Loucy (cell line): ENCODE data around the gene DUSP22.

Experiments used
- H2AFZ ChIP-seq: fragments of 200-600 bp; sonication (generic); 2 replicates; pipeline ENCODE4 v1.6.0; 2016; ENCODE audit warnings: antibody characterized with exemption, mild to moderate bottlenecking, low read length, moderate library complexity
- H3F3A ChIP-seq: fragments of 200-600 bp; 2 replicates; pipeline ENCODE4 v1.6.0; 2016; ENCODE audit warnings: antibody characterized with exemption, low read depth, mild to moderate bottlenecking
- H3K27me3 ChIP-seq: fragments of 200-600 bp; sonication (generic); 2 replicates; pipeline ENCODE4 v1.6.1; 2014; ENCODE audit warnings: low read length, mild to moderate bottlenecking; ENCODE audit not compliant: insufficient read depth, poor library complexity, severe bottlenecking
- H3K36me3 ChIP-seq: fragments of 200-600 bp; sonication (generic); 2 replicates; pipeline ENCODE4 v1.6.1; 2016; ENCODE audit warnings: low read length; ENCODE audit not compliant: insufficient read depth
- H3K4me1 ChIP-seq: fragments of 200-600 bp; sonication (generic); 2 replicates; pipeline ENCODE4 v1.5.1; 2014; ENCODE audit warnings: low read length, mild to moderate bottlenecking; ENCODE audit not compliant: insufficient read depth, poor library complexity, severe bottlenecking
- H3K4me2 ChIP-seq: fragments of 200-600 bp; sonication (generic); 2 replicates; pipeline ENCODE4 v1.6.0; 2014; ENCODE audit warnings: antibody characterized with exemption, low read length, low read depth, mild to moderate bottlenecking; ENCODE audit not compliant: poor library complexity, severe bottlenecking
- H3K4me3 ChIP-seq: fragments of 200-600 bp; sonication (generic); 2 replicates; pipeline ENCODE4 v1.5.1; 2014; ENCODE audit warnings: low read length, mild to moderate bottlenecking, mixed read lengths; ENCODE audit not compliant: poor library complexity, severe bottlenecking
- H3K79me2 ChIP-seq: fragments of 200-600 bp; sonication (generic); 2 replicates; pipeline ENCODE4 v1.6.1; 2014; ENCODE audit warnings: low read length; ENCODE audit not compliant: insufficient read depth
- H3K9ac ChIP-seq: fragments of 200-600 bp; sonication (generic); 2 replicates; pipeline ENCODE4 v1.6.0; 2014; ENCODE audit warnings: mild to moderate bottlenecking, low read depth, low read length, moderate library complexity; ENCODE audit not compliant: poor library complexity, severe bottlenecking
- H3K9me2 ChIP-seq: fragments of 200-600 bp; sonication (generic); replicated peaks from 2 replicates; pipeline ENCODE4 v1.6.1; 2016; ENCODE audit warnings: low read depth, low read length, mixed read lengths
- H3K9me3 ChIP-seq: fragments of 200-600 bp; sonication (generic); 2 replicates; pipeline ENCODE4 v1.6.1; 2014; ENCODE audit warnings: mild to moderate bottlenecking, antibody characterized with exemption, low read length, low read depth; ENCODE audit not compliant: insufficient read depth
- H4K20me1 ChIP-seq: fragments of 200-600 bp; sonication (generic); 2 replicates; pipeline ENCODE4 v1.6.0; 2014; ENCODE audit warnings: antibody characterized with exemption, low read length, mild to moderate bottlenecking; ENCODE audit not compliant: insufficient read depth, poor library complexity, severe bottlenecking
- EZH2phosphoT487 ChIP-seq: fragments of 200-600 bp; IDR thresholded peaks from 2 replicates; pipeline ENCODE4 v1.6.1; 2018; ENCODE audit warnings: antibody characterized with exemption, mild to moderate bottlenecking, moderate library complexity, borderline replicate concordance
- TF ChIP-seq, protein P1 (sequence below): fragments of 200-600 bp; sonication (generic); conservative IDR thresholded peaks from 2 replicates; pipeline ENCODE4 v1.5.1; 2014; ENCODE audit warnings: mild to moderate bottlenecking, antibody characterized with exemption, low read length

The DUSP22 gene

DNA sequence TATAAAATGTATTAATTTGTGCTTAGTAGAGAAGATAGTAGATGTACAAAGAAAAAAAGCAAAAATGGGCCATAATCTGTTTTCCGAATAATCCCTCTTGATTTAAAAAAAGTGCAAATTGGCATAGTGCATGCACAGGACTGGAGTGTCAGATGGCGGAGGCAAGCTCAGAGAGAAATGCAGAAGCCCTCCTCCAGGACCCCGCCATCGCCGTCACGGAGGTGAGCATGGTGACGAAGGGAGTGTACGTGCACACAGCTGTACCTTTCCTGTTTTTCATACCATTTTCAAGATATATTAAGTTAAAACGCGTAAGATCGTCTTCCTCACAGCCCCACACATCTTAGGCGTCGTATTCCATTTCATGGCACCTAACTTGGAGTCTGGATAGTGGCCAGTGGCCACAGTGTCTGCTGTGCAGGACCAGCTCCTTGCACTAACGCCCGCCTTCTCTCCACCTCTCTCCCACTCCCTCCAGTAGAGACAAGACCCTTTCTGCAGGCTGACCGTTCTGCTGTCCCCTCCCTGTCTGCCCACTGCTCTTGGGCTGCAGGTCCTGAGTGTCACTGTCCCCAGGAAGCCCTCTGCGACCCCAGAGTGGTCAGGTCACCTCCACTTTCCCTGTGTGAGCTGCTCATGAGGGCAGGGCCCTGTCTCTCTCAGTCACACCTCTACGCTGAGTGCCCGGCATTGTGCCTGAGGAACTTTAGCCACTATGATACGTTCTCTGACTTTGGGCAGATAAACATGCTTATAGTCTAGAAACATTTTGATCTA, 9.8 kb downstream of the DUSP22 start:
- H3K79me2 ChIP-seq: peaks cover 39% of the 10 kb centered on the region
- no peak overlapping the region for H3K9ac ChIP-seq
- no peak overlapping the region for H3K4me3 ChIP-seq
- peaks cover 42% of the 10 kb centered on the region for H3K4me1 ChIP-seq
- TF ChIP-seq EZH2phosphoT487: no peak
- TF ChIP-seq, protein P1, sequence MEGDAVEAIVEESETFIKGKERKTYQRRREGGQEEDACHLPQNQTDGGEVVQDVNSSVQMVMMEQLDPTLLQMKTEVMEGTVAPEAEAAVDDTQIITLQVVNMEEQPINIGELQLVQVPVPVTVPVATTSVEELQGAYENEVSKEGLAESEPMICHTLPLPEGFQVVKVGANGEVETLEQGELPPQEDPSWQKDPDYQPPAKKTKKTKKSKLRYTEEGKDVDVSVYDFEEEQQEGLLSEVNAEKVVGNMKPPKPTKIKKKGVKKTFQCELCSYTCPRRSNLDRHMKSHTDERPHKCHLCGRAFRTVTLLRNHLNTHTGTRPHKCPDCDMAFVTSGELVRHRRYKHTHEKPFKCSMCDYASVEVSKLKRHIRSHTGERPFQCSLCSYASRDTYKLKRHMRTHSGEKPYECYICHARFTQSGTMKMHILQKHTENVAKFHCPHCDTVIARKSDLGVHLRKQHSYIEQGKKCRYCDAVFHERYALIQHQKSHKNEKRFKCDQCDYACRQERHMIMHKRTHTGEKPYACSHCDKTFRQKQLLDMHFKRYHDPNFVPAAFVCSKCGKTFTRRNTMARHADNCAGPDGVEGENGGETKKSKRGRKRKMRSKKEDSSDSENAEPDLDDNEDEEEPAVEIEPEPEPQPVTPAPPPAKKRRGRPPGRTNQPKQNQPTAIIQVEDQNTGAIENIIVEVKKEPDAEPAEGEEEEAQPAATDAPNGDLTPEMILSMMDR: no peak
- H3K9me3 ChIP-seq: no peaks in the 10 kb centered on the region
- peaks cover 6% of the 10 kb centered on the region; the same call in 1 of the 2 replicates for H3K36me3 ChIP-seq
- no peaks in the 10 kb centered on the region for H3F3A ChIP-seq
- no peak overlapping the region for H2AFZ ChIP-seq
- H4K20me1 ChIP-seq: no peaks in the 10 kb centered on the region
- H3K4me2 ChIP-seq: no peak overlapping the region
- no peaks in the 10 kb centered on the region for H3K27me3 ChIP-seq
- no peaks in the 10 kb centered on the region for H3K9me2 ChIP-seq

DNA sequence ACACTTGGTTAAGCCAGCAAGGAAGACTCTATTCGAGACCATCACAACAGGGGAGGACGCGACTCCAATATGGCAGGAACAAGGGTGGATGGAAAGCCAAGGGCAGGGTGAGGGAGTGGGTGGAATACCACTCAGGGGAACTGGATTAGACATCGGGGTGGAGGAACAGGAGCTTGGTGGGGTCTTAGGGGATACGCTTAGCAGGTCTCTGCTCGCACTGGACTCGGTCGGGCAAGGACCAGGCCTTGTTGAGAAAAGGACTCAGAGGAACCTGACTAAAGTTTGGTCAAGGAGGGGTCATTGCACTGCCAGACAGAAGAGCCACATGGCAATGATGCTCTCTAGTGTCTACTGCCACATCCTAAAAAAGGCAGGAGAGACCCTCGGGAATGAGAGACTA, 10.5 kb downstream of the DUSP22 start:
- Histone ChIP-seq H3F3A (no peaks in the 10 kb centered on the region), H3K4me2 (no peak overlapping the region)

DNA sequence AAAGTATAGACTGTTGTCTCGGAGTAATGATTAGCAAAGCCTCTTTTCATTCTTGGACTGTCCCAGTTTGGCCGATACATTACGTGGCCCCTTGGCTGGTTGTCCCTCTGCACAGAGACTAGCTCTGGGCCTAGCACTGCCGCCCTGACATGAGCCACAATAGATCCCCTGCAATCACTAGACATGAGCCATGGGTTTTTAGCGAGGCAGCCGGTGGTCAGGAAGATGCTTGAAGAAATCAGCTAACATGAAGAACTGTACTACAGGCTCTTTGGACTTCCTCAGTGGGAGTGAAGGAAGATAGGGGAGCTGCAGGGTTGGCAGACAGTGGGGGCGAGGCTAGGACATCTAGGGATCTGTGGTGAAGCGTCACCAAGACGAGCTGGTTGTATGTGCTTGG, 11.0 kb downstream of the DUSP22 start:
- Histone ChIP-seq H3K4me1 (peaks cover 30% of the 10 kb centered on the region), H3F3A (no peaks in the 10 kb centered on the region)

More for the DNA sequence above, 10.5 kb downstream of the DUSP22 start:
- Histone ChIP-seq H4K20me1 (no peaks in the 10 kb centered on the region), H3K79me2 (peaks cover 32% of the 10 kb centered on the region), H3K36me3 (peaks cover 6% of the 10 kb centered on the region; the same call in 1 of the 2 replicates), H3K9me2 (no peaks in the 10 kb centered on the region), H3K4me3 (no peak overlapping the region), H3K27me3 (no peaks in the 10 kb centered on the region), H3K9me3 (no peaks in the 10 kb centered on the region), H3K4me1 (peaks cover 35% of the 10 kb centered on the region), H3K9ac (no peak overlapping the region), H2AFZ (no peak overlapping the region)
- no peak for TF ChIP-seq EZH2phosphoT487
- TF ChIP-seq, protein P1: no peak

More for the DNA sequence above, 11.0 kb downstream of the DUSP22 start:
- H3K4me3 ChIP-seq: no peak overlapping the region
- TF ChIP-seq, protein P1: no peak
- H3K4me2 ChIP-seq: no peak overlapping the region
- no peaks in the 10 kb centered on the region for H4K20me1 ChIP-seq
- H3K9me2 ChIP-seq: no peaks in the 10 kb centered on the region
- H3K79me2 ChIP-seq: peaks cover 27% of the 10 kb centered on the region
- peaks cover 6% of the 10 kb centered on the region; the same call in 1 of the 2 replicates for H3K36me3 ChIP-seq
- no peaks in the 10 kb centered on the region for H3K27me3 ChIP-seq
- no peak overlapping the region for H2AFZ ChIP-seq
- no peaks in the 10 kb centered on the region for H3K9me3 ChIP-seq
- no peak overlapping the region for H3K9ac ChIP-seq
